ENCODE measurements around the gene SLC35E2B. TPM values are rescaled to one million over a fixed set of nuclear protein-coding genes. Genes with fewer than 3 reads are reported as not detected.
"Not testable (repeated sequence)": the region's sequence is repeated elsewhere in the genome, so short reads cannot be mapped to it uniquely, and the experiment has no call there.

Gene SLC35E2B
- total and polyA plus RNA-seq, 2 of the 8 experiments (the other 6 are each of a cell fraction or from before 2014, with no cell fraction given): 25.9 to 46.7 TPM

DNA sequence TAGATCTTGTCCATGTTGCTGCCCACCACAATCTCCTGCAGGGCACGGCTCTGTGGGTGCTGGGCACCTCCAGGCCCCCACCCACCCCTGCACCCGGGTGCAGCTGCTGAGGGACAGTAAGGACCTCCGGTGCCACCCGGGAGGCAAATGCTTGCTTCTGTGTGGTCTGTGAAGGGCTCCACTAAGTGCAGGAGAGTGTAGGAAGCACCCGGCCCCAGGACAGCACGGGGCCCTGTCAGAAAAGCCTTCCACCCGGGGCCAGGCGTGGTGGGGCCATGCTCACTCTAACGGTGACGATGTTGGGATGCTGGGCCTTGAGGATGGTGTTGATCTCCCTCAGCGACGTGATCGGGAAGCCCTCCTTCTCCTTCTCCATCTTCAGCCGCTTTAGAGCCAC is 55.1 kb downstream of the SLC35E2B start:
- H2BK120ac ChIP-seq (replicated peaks; ENCODE audit: low read depth, low read length); H3K14ac ChIP-seq (ENCODE audit: insufficient read length); FAIRE-seq; CTCF ChIA-PET (ENCODE audit: partially characterized antibody); H3K9ac ChIP-seq (replicated peaks in 1 of 4; ENCODE audit: extremely low read depth in 1 of 4, low read depth in 3 of 4, low read length in 3 of 4); H3K4me3 ChIP-seq (ENCODE audit: extremely low read depth in 1 of 4, insufficient read depth in 2 of 4, low read depth in 3 of 4, low read length in 4 of 4); H4K20me1 ChIP-seq (replicated peaks in 1 of 2; ENCODE audit: control insufficient read depth in 1 of 2, insufficient read depth in 2 of 2, low read length in 2 of 2); H3K4ac ChIP-seq (replicated peaks; ENCODE audit: insufficient read length, low read depth, low read length); H3K4me2 ChIP-seq (ENCODE audit: insufficient read depth in 1 of 2, low read depth in 2 of 2, low read length in 2 of 2); H3K9me3 ChIP-seq (ENCODE audit: insufficient read depth in 2 of 2, low read depth in 1 of 2, low read length in 1 of 2); POLR2A ChIA-PET (ENCODE audit: partially characterized antibody); H3K23me2 ChIP-seq (ENCODE audit: low read depth, low read length); H2BK5ac ChIP-seq (ENCODE audit: low read depth, low read length); H3K4me1 ChIP-seq (replicated peaks in 1 of 4; ENCODE audit: control insufficient read depth in 3 of 4, insufficient read depth in 4 of 4, low read length in 3 of 4); H3K56ac ChIP-seq (replicated peaks; ENCODE audit: insufficient read length, low read depth, low read length); H2BK15ac ChIP-seq (ENCODE audit: low read length); H4K8ac ChIP-seq (ENCODE audit: extremely low read depth, insufficient read depth, low read length); H3K23ac ChIP-seq (ENCODE audit: insufficient read length); H2BK12ac ChIP-seq (ENCODE audit: low read depth, low read length); H4K5ac ChIP-seq (ENCODE audit: insufficient read length, low read depth, low read length); H3K18ac ChIP-seq (ENCODE audit: extremely low read depth, low read length); H2AFZ ChIP-seq (ENCODE audit: low read length); H4K91ac ChIP-seq (replicated peaks; ENCODE audit: insufficient read length, low read length); H3K27me3 ChIP-seq (replicated peaks in 1 of 4; ENCODE audit: control insufficient read depth in 3 of 4, extremely low read depth in 1 of 4, insufficient read depth in 3 of 4, low read length in 3 of 4); H3K79me1 ChIP-seq (ENCODE audit: low read depth, low read length); H3K27ac ChIP-seq (ENCODE audit: low read depth, low read length); H2AK5ac ChIP-seq (ENCODE audit: low read depth, low read length); H2BK20ac ChIP-seq (ENCODE audit: low read length); H3K79me2 ChIP-seq (ENCODE audit: control insufficient read depth in 1 of 2, insufficient read depth in 2 of 2, low read length in 2 of 2); DNase-seq (ENCODE audit: low read depth in 1 of 2, low spot score in 2 of 2): not testable (repeated sequence)
- WGBS, 2 experiments (ENCODE audit: extremely low coverage in 1 of 2, insufficient coverage in 1 of 2, insufficient read length in 1 of 2, insufficient replicate concordance in 2 of 2, low coverage in 1 of 2, low lambda C conversion rate in 2 of 2, missing lambda C conversion rate in 1 of 2): 90% methylated on average over 12 of the region's 14 CpGs; no CpG with 5 or more reads in 1 of the 2 experiments
- peaks cover 0 to 15% (median 5%) of the 10 kb centered on the region in 4 experiments; a peak in 5 of 8 replicates for H3K36me3 ChIP-seq (ENCODE audit: control insufficient read depth in 2 of 4, insufficient read depth in 4 of 4, low read length in 3 of 4)

Data from H1 (cell line).